NCI-H69 (cell line): ENCODE measurements around the gene GNG14.
"Not testable (repeated sequence)": the region's sequence is repeated elsewhere in the genome, so short reads cannot be mapped to it uniquely, and the experiment has no call there.

Experiments used
- DNase-seq: peaks from one replicate; lab custom pipeline; 2025; lab: John Stamatoyannopoulos, UW

The GNG14 gene

GRCh38 chr19:12667731-12668302 lies 20.0 kb upstream of the GNG14 start:
- DNase-seq = no peak

DNA sequence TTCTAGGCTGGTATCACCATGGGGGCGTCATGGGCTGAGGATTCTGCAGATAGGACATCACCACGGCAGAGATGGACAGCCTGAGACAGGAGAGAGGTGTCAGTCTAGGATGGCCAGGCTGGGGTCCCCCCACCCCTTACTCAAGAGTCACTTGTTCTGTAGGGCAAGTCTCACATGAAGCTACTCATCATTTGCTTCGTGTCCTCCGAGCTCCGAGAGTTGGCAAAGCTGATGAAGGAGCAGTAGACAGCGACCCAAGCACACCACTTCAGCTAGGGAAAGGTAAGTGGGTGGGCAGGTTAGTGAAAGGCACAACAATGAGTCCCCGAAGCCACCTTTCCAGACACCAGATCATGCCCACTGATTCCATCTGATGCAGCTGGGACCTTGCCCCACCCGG lies 19.5 kb upstream of the GNG14 start:
- no peak for DNase-seq

DNA sequence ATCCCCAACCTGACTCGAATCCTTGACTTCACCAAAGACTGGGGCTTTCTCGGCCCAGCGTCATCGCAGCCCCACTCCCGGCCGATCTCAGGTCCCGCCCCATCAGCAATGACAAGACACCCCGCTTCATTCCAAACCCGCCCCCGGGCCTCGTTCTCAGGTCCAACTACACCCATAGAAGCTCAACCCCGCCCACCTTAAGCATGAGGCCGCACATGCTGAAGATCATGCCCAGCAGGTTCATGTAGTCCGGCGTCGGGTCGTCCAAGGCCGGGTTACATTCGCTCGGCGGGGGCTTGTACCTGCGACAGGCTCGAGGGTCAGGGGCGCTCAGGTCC lies 18.9 kb upstream of the GNG14 start:
- DNase-seq = peak; percentile 61

DNA sequence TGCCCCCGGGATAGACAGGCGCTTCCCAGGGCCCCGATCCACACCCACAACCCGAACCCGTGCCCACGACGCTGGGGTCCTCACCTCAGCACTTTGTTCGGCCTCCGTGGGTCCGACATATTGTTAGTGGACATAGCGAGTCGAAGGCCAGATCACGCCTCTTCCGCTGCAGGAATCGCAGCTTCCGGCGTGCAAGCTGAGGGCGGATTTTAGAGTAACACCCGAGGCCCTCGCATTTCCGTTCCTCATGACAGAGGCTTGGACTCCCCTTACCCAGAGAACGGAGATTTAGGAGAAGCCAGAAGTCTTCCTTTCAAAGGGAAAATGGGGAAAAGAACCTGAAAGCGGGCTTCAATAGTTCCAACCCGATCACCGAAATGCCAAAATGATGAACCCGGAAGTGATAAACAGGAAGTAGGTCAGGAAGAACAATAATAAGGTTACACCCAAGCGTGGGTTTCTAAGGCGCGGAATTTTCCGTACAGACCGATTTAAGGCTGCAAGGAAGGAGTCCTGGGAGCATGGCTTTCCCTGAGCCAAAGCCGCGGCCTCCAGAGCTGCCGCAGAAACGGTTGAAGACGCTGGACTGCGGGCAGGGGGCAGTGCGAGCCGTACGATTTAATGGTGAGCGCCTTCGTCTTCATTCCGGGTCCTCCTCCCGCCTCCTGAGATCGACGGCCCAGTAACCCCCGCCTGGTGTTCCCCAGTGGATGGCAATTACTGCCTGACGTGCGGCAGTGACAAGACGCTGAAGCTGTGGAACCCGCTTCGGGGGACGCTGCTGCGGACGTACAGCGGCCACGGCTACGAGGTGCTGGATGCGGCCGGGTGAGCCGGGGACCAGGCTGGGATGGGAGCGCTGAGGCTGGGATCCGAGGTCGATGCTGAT lies 18.3 kb upstream of the GNG14 start:
- peak; percentile 89 for DNase-seq

- no peak for DNase-seq
These were observed 17.5 kb upstream of the GNG14 start for GRCh38 chr19:12670159-12670928.

- no peak for DNase-seq
These were observed 15.1 kb upstream of the GNG14 start for GRCh38 chr19:12672744-12673143.

GRCh38 chr19:12675399-12675798 lies 12.4 kb upstream of the GNG14 start:
- DNase-seq = no peak

- DNase-seq = no peak
These were observed 11.9 kb upstream of the GNG14 start for GRCh38 chr19:12675940-12676339.

DNA sequence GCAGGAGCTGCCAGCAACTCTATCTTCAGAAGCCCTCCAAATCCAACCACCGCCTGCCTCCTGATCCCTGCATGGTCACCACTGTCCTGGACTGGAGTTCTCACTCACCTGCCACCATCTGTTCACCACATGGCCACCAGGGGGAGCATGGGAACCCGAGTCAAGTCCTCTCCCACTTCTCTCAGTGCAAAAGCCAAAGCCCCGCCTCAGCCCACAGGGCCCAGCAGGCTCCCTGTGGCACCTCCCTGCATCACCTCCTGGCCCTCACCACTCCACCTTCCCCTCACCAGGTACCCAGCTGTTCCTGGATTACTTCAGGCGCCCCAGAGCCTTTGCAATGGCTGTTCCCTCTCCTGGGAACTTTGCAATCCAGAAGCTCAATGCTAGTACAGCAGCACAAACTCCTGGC lies 11.4 kb upstream of the GNG14 start:
- DNase-seq = peak; percentile 82

- no peak for DNase-seq
These were observed 10.9 kb upstream of the GNG14 start for GRCh38 chr19:12676928-12677327.

DNA sequence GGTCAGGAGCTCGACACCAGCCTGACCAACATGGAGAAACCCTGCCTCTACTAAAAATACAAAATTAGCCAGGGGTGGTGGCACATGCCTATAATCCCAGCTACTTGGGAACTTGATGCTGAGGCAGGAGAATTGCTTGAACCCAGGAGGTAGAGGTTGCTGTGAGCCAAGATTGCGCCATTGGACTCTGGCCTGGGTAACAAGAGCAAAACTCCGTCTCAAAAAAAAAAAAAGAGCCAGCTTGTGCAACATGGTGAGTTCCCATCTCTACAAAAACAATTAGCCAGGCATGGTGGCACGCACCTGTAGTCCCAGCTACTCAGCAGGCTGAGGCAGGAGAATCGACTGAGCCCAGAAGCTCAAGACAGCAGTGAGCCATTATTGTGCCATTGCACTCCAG lies 9.8 kb upstream of the GNG14 start:
- not testable (repeated sequence) for DNase-seq

DNA sequence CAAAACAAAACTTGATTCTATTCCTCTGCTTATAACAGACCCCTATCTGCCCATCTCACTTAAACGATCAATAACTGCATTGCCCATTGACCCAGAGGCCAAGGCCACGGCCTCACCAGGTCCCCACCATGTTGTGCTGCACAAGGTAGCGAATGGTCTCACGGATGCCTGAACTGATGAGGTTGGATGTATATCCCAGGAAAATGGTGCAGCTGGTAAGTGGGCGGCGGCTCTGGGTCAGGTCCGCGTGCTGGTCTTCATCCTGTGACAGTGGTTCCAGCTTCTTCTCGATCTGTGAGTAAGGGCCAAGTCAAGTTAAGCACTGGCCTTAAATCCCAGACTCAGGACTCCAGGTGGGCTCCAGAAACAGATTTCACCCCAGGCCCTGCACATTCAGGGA lies 7.8 kb upstream of the GNG14 start:
- no peak for DNase-seq

- DNase-seq = peak; percentile 99
These were observed 6.5 kb upstream of the GNG14 start, which contains the start of gene DHPS for GRCh38 chr19:12681074-12681987. TSS of gene DHPS (minus strand) at chr19:12681880. CDS start at chr19:12681766, 114 bp downstream.

- DNase-seq = no peak
These were observed 2.0 kb upstream of the GNG14 start for GRCh38 chr19:12685831-12686230.

- no peak for DNase-seq
These were observed 1.2 kb downstream of the GNG14 start for GRCh38 chr19:12689012-12689411.

DNA sequence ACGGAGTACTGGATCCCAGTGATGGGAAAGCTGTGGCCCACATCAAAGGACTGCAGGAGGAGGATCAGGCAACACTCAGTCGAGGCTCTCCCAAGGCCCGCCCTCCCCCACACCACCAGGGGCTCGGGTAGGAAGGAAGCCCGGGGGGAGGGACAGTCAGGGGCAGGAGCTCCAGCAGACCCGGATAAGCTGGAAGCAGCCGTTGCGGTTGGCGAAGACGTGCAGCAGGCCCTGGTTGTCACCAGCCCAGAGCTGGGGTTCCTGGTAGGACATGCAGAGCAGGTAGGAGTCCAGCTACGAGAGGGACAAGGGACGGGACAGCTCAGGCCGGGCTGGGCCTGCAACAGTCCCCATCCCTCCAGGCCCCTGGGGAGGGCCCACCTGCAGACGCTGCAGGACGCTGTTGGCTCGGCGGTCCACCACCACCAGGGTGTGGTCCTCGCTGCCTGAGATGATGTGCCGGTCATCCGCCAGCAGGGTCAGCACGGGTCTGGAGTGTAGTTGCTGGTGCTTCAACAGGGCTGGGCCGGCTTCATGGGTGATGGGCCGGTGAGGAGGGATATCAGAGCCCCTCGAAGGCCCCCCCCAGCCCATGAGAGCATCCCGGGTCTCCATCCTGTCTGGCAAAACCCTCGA lies 1.9 kb downstream of the GNG14 start:
- no peak for DNase-seq

DNA sequence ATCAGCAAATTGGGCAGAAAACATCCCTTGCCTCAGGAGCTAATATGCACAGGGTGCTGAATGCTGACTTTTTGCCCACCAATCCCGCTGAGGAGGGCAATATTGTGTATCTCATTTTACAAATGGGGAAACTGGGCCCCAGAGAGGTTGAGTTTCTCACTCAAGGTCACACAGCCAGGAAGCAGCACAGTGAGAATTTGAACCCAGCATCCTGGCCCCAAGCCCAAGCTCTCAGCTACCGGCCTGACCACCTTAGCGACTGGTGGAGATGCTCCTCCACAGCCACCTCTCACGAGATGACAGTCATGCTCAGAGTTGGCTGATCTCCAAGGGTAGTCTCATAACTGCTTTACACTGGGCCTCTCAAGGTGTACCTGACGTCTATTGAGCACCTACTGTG lies 5.2 kb downstream of the GNG14 start:
- no peak for DNase-seq

GRCh38 chr19:12694641-12695040 lies 6.8 kb downstream of the GNG14 start:
- DNase-seq = no peak

DNA sequence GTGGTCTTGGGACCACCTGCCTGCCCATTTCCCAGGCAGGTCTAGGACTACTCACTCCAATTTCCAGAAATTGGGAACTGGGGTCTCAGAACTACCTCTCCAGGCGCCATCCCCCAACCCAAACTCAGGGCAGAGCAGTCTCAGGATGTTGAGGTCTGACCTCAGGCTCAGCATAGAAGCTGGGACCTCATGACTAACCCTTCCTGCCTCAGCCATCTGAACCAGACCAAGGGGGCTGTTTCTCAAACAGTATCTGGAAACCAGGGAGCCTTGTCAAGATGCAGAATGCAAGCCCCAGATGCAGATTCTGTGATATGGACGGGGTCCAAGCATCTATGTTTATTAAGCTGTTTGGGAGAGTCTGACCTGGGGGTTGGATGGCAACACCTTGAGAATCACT lies 7.3 kb downstream of the GNG14 start:
- DNase-seq = no peak

DNA sequence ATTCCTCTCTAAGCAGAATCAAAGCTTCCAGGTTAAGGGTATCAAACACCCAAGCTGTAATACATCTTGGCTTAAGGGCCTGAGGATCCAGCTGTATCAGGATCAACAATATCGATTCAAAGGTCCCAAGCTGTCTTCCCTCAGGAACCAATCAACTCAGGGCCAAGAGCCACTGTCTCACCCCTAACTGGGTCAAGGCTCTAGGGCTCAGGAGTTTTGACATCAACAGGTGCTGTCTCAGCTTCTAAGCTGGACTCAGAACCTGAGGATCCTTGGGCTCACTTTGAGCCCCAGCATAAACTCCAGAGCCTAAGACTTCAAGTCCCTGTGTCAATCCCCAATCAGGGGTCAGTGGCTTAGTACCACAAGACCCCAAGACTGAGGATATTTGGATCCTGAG lies 7.7 kb downstream of the GNG14 start:
- no peak for DNase-seq

- DNase-seq = peak; percentile 57
These were observed 8.2 kb downstream of the GNG14 start for GRCh38 chr19:12695997-12696365.
